Activated CD8-positive, alpha-beta memory T cell treated with anti-CD3 and anti-CD28 coated beads, Interleukin-2, amount 10 ng/mL, durations not matched to agents 7 days and 5 days (primary cell): ENCODE data around the gene KRT33B. TPM values are rescaled to one million over a fixed set of nuclear protein-coding genes. Genes with fewer than 3 reads are reported as not detected.

ENCODE experiments used
- ATAC-seq: fragments of 150-1000 bp; cut with Tn5 transposase; one replicate; pipeline ENCODE4 v1.10.0; 2021; ENCODE audit warnings: moderate library complexity
- CTCF ChIA-PET: fragments of 350-600 bp; sonication (Branson Sonifier 250); formaldehyde crosslinking; loops from one replicate; lab custom pipeline; 2021; ENCODE audit warnings: antibody characterized with exemption; lab: Charles Lee
- DNase-seq: peaks from one replicate; pipeline ENCODE4 v3.0.0-alpha.2; 2020
- H3K27ac Mint-ChIP-seq: one replicate; pipeline ENCODE4 v1.8.0; 2021; ENCODE audit warnings: mild to moderate bottlenecking, mixed read lengths
- H3K27me3 Mint-ChIP-seq: one replicate; pipeline ENCODE4 v1.8.0; 2021; ENCODE audit warnings: mixed read lengths
- H3K36me3 Mint-ChIP-seq: one replicate; pipeline ENCODE4 v1.8.0; 2021; ENCODE audit warnings: mild to moderate bottlenecking, mixed read lengths
- H3K4me1 Mint-ChIP-seq: one replicate; pipeline ENCODE4 v1.8.0; 2021; ENCODE audit warnings: mixed read lengths
- H3K4me3 Mint-ChIP-seq: one replicate; pipeline ENCODE4 v1.8.0; 2021; ENCODE audit warnings: mild to moderate bottlenecking, moderate library complexity, mixed read lengths
- H3K9me3 Mint-ChIP-seq: one replicate; pipeline ENCODE4 v1.8.0; 2022; ENCODE audit warnings: low read depth, mixed read lengths
- total RNA-seq, 2 experiments: library from RNA; stranded (reverse); gene quantifications; one replicate each; pipeline ENCODE4 v1.2.3, GENCODE V29; 2021

Gene KRT33B
- total RNA-seq, 2 experiments from 2014 or later, result not detected

GRCh38 chr17:41324180-41325075 is 45.2 kb downstream of the KRT33B start:
- Mint-ChIP-seq H3K4me1 (peaks cover 5% of the 10 kb centered on the region), H3K27me3 (no peaks in the 10 kb centered on the region), H3K9me3 (peaks cover 6% of the 10 kb centered on the region), H3K4me3 (no peak overlapping the region), H3K27ac (no peak overlapping the region), H3K36me3 (peaks cover 2% of the 10 kb centered on the region)
- ATAC-seq, result no peak
- CTCF ChIA-PET, result no interaction called here
- peak; percentile 40 for DNase-seq

GRCh38 chr17:41322903-41323895 is 46.4 kb downstream of the KRT33B start:
- H3K4me3 Mint-ChIP-seq, result no peak overlapping the region
- DNase-seq, result peak; percentile 23
- H3K36me3 Mint-ChIP-seq, result peaks cover 2% of the 10 kb centered on the region
- H3K9me3 Mint-ChIP-seq, result peaks cover 6% of the 10 kb centered on the region
- peaks cover 5% of the 10 kb centered on the region for H3K4me1 Mint-ChIP-seq
- CTCF ChIA-PET, result interaction anchor here (0.5 to 3.3 kb wide), 15 partner anchors 9 to 461 kb away, joined by 3 to 21 read pairs (median 4); partner anchors contain the start of genes KRT20 and KRTAP16-1
- H3K27me3 Mint-ChIP-seq, result no peaks in the 10 kb centered on the region
- no peak overlapping the region for H3K27ac Mint-ChIP-seq
- ATAC-seq, result no peak

GRCh38 chr17:41322094-41322902 is 47.3 kb downstream of the KRT33B start:
- DNase-seq, result peak; percentile 31
- no peak overlapping the region for H3K27ac Mint-ChIP-seq

GRCh38 chr17:41318231-41318630 is 51.4 kb downstream of the KRT33B start:
- no peak for DNase-seq
- CTCF ChIA-PET, result no interaction called here
- peaks cover 6% of the 10 kb centered on the region for H3K9me3 Mint-ChIP-seq

More at GRCh38 chr17:41322094-41322902, 47.3 kb downstream of the KRT33B start:
- H3K27me3 Mint-ChIP-seq, result no peaks in the 10 kb centered on the region
- H3K4me3 Mint-ChIP-seq, result no peak overlapping the region
- ATAC-seq, result no peak
- CTCF ChIA-PET, result interaction anchor here (0.5 to 3.3 kb wide), 17 partner anchors 8 to 460 kb away, joined by 3 to 21 read pairs (median 4); partner anchors contain the start of genes KRT20 and KRTAP16-1
- H3K4me1 Mint-ChIP-seq, result peaks cover 5% of the 10 kb centered on the region
- H3K36me3 Mint-ChIP-seq, result peaks cover 2% of the 10 kb centered on the region
- peaks cover 6% of the 10 kb centered on the region for H3K9me3 Mint-ChIP-seq

GRCh38 chr17:41315814-41316445 is 53.7 kb downstream of the KRT33B start:
- Mint-ChIP-seq H3K4me1 (peaks cover 5% of the 10 kb centered on the region), H3K27me3 (peaks cover 6% of the 10 kb centered on the region), H3K36me3 (peaks cover 2% of the 10 kb centered on the region), H3K4me3 (no peak overlapping the region), H3K27ac (no peak overlapping the region), H3K9me3 (peaks cover 6% of the 10 kb centered on the region)
- CTCF ChIA-PET, result no interaction called here
- DNase-seq (no peak), ATAC-seq (no peak)

More at GRCh38 chr17:41318231-41318630, 51.4 kb downstream of the KRT33B start:
- H3K27ac Mint-ChIP-seq, result no peak overlapping the region
- no peak overlapping the region for H3K4me3 Mint-ChIP-seq
- no peak for ATAC-seq
- H3K27me3 Mint-ChIP-seq, result peaks cover 6% of the 10 kb centered on the region
- H3K4me1 Mint-ChIP-seq, result no peaks in the 10 kb centered on the region
- H3K36me3 Mint-ChIP-seq, result peaks cover 2% of the 10 kb centered on the region

GRCh38 chr17:41315204-41315794 is 54.3 kb downstream of the KRT33B start, which contains the start of gene KRTAP17-1:
Gene KRTAP17-1 (minus strand): TSS chr17:41315710. CDS start chr17:41315650, 60 bp downstream.
- DNase-seq (no peak), ATAC-seq (no peak)
- Mint-ChIP-seq H3K36me3 (peaks cover 2% of the 10 kb centered on the region), H3K4me3 (no peak within 1 kb of the TSS), H3K4me1 (peaks cover 11% of the 10 kb centered on the region), H3K27me3 (peaks cover 6% of the 10 kb centered on the region), H3K27ac (no peak within 1 kb of the TSS), H3K9me3 (peaks cover 4% of the 10 kb centered on the region)
- CTCF ChIA-PET, result no interaction called here

Other genes starting within 250 kb of the KRT33B start
- not detected for gene KRTAP4-12, start 245.6 kb downstream of the KRT33B start, total RNA-seq
- not detected for gene KRTAP4-6, start 229.3 kb downstream of the KRT33B start, total RNA-seq
- not detected for gene KRTAP4-5, start 220.0 kb downstream of the KRT33B start, total RNA-seq
- not detected for gene KRTAP4-4, start 209.1 kb downstream of the KRT33B start, total RNA-seq
- not detected for gene KRTAP4-3, start 201.6 kb downstream of the KRT33B start, total RNA-seq
- not detected for gene KRTAP4-2, start 191.6 kb downstream of the KRT33B start, total RNA-seq
- gene KRTAP4-1, start 184.9 kb downstream of the KRT33B start, total RNA-seq, result not detected
- gene KRTAP9-1, start 179.9 kb downstream of the KRT33B start, total RNA-seq, result not detected
- gene KRTAP9-2, start 143.2 kb downstream of the KRT33B start, total RNA-seq, result not detected
- not detected for gene KRTAP9-3, start 137.4 kb downstream of the KRT33B start, total RNA-seq
- not detected for gene KRTAP9-8, start 131.8 kb downstream of the KRT33B start, total RNA-seq
- gene KRTAP9-4, start 120.1 kb downstream of the KRT33B start, total RNA-seq, result not detected
- not detected for gene KRTAP9-9, start 114.4 kb downstream of the KRT33B start, total RNA-seq
- gene KRTAP9-6, start 104.4 kb downstream of the KRT33B start, total RNA-seq, result not detected
- gene KRTAP9-7, start 94.1 kb downstream of the KRT33B start, total RNA-seq, result not detected
- gene KRTAP29-1, start 67.0 kb downstream of the KRT33B start, total RNA-seq, result not detected
- not detected for gene KRTAP16-1, start 60.5 kb downstream of the KRT33B start, total RNA-seq
- gene KRTAP17-1, start 54.1 kb downstream of the KRT33B start, total RNA-seq, result not detected
- gene KRT33A, start 19.0 kb downstream of the KRT33B start, total RNA-seq, result not detected
- not detected for gene KRT34, start 12.5 kb upstream of the KRT33B start, total RNA-seq
- not detected for gene KRT31, start 27.8 kb upstream of the KRT33B start, total RNA-seq
- gene KRT37, start 54.8 kb upstream of the KRT33B start, total RNA-seq, result not detected
- gene KRT38, start 71.2 kb upstream of the KRT33B start, total RNA-seq, result not detected
- gene KRT32, start 97.6 kb upstream of the KRT33B start, total RNA-seq, result not detected
- not detected for gene KRT35, start 111.3 kb upstream of the KRT33B start, total RNA-seq
- gene KRT36, start 120.1 kb upstream of the KRT33B start, total RNA-seq, result not detected
- not detected for gene KRT13, start 135.8 kb upstream of the KRT33B start, total RNA-seq
- gene KRT15, start 149.1 kb upstream of the KRT33B start, total RNA-seq, result not detected
- gene KRT19, start 158.5 kb upstream of the KRT33B start, total RNA-seq, result not detected
- gene KRT9, start 202.2 kb upstream of the KRT33B start, total RNA-seq, result not detected
- gene KRT14, start 217.1 kb upstream of the KRT33B start, total RNA-seq, result not detected
- gene KRT16, start 243.0 kb upstream of the KRT33B start, total RNA-seq, result not detected